Psoas muscle (tissue), 8 donors: ENCODE data around the gene NDUFAF4. TPM values are rescaled to one million over a fixed set of nuclear protein-coding genes. Genes with fewer than 3 reads are reported as not detected.
A peak's percentile ranks its signal among the peaks of the same experiment; 100 is the strongest.

Source experiments
- ATAC-seq, 4 donors: fragments of 200-7000 bp; cut with Tn5 transposase; one replicate each; pipeline ENCODE4 v1.9.1; 2020; ENCODE audit warnings: moderate library complexity in 3 of 4, mild to moderate bottlenecking in 2 of 4
- DNase-seq, 2 donors: peaks; one replicate each; pipeline ENCODE4 v3.0.0-alpha.2; 2020
- H3K27ac ChIP-seq: fragments of 200-600 bp; one replicate; pipeline ENCODE4 v1.8.0; 2022
- H3K27me3 ChIP-seq, 3 donors: fragments of 200-600 bp in 1 of 3; one replicate each; pipeline versions ENCODE4 v1.6.1 to v1.8.0; 2013 to 2022; ENCODE audit warnings: low read length in 2 of 3, mild to moderate bottlenecking in 2 of 3, moderate library complexity in 1 of 3; ENCODE audit not compliant: insufficient read depth in 3 of 3
- H3K36me3 ChIP-seq, 2 donors: fragments of 200-600 bp in 1 of 2; one replicate each; pipeline versions ENCODE4 v1.6.1 to v1.8.0; 2013 to 2022; ENCODE audit warnings: low read depth in 1 of 2, mild to moderate bottlenecking in 1 of 2, moderate library complexity in 1 of 2; ENCODE audit not compliant: insufficient read depth in 1 of 2
- H3K4me1 ChIP-seq: fragments of 200-600 bp; one replicate; pipeline ENCODE4 v1.8.0; 2022
- H3K4me3 ChIP-seq: fragments of 200-600 bp; one replicate; pipeline ENCODE4 v1.8.0; 2022; ENCODE audit warnings: mild to moderate bottlenecking
- H3K9me3 ChIP-seq: fragments of 200-600 bp; one replicate; pipeline ENCODE4 v1.8.0; 2022
- CTCF ChIP-seq: fragments of 200-600 bp; IDR thresholded peaks from one replicate; pipeline ENCODE4 v1.8.0; 2022; ENCODE audit warnings: antibody characterized with exemption
- WGBS, 3 donors: extraction: QIAGEN DNeasy Blood & Tissue Kit; methylation state at CpG; one replicate each; pipeline versions ENCODE4 v1.1.6 to v1.1.7; 2013; 5-methylcytosine and 5-hydroxymethylcytosine counted together
- intact Hi-C, 2 donors: fragments of 100-400 bp; cut with DNase I; formaldehyde crosslinking; loops; one replicate each; pipeline versions ENCODE4 v1.11.0 to v1.14.2; 2022
- polyA plus RNA-seq, 3 donors: library from polyadenylated mRNA; stranded (reverse); fragments of 200-250 nt; gene quantifications; one replicate each; pipeline ENCODE4 v1.2.3, GENCODE V29; 2013
- total RNA-seq, 4 donors: library from RNA; stranded (reverse); fragmentation: NEBNext Ultra II Directional in 2 of 4; extraction: Animal tissue kit (Norgen Biotek cat#: 25700) in 2 of 4; gene quantifications; one replicate each; pipeline versions ENCODE4 v1.2.1 to v1.2.4, GENCODE V29; 2021 to 2023
- donor health status: healthy with polysubstance abuse.
- donor health status: DM: no; HTN: no; CAD: no; lungs with moderate emphysema.
- donor health status: Bipolar disorder and iron deficiency.
- donor health status: healthy.
- donor health status: DM: yes; HTN: yes; CAD: no.
- donor health status: DM: no; HTN: no; CAD: no.
- donor health status: DM: no; HTN: no; CAD: no.
- donor health status: DM: yes; HTN: yes; CAD: no.

The NDUFAF4 gene
- total and polyA plus RNA-seq, 7 donors: 61.3 to 130 (median 75.7) TPM

GRCh38 chr6:96909811-96910210 lies 12.1 kb upstream of the NDUFAF4 start:
- no peaks in the 10 kb centered on the region for H3K9me3 ChIP-seq
- TF ChIP-seq CTCF: no peak
- H3K27ac ChIP-seq: no peak overlapping the region
- intact Hi-C loops: no loop called here
- H3K4me3 ChIP-seq: no peak overlapping the region
- H3K27me3 ChIP-seq: no peaks in the 10 kb centered on the region
- H3K36me3 ChIP-seq: no peaks in the 10 kb centered on the region
- ATAC-seq (no peak), DNase-seq (no peak)
- H3K4me1 ChIP-seq: no peaks in the 10 kb centered on the region
- WGBS, 3 donors: 85 to 96% (median 88%) methylated on average over 2 of the region's 2 CpGs

- Histone ChIP-seq H3K4me3 (no peak overlapping the region), H3K27ac (no peak overlapping the region), H3K4me1 (no peaks in the 10 kb centered on the region), H3K9me3 (no peaks in the 10 kb centered on the region), H3K36me3 (no peaks in the 10 kb centered on the region), H3K27me3 (no peaks in the 10 kb centered on the region)
- 73 to 85% (median 76%) methylated on average over 2 of the region's 2 CpGs for WGBS, 3 donors
- ATAC-seq (no peak), DNase-seq (no peak)
- intact Hi-C loops: no loop called here
- no peak for TF ChIP-seq CTCF
These were observed 9.8 kb upstream of the NDUFAF4 start for GRCh38 chr6:96907498-96907897.

DNA sequence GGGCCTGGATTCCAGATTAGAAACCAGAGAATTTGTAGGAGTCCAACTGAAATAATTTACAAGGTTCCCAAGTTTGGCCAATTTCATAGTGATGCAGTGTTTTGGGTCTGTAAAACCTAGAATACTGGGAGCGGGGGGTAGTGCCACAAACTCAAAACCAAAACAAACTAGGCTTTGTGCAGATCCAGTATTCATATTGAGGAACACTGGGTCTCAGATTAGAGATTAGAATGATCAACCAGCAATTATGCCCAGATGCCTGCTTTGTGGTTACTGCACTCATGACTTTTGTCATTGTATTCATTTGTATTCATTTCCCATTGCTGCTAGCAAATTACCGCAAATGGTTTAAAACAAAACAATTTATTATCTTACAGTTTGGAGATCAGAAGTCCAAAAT lies 3.2 kb upstream of the NDUFAF4 start:
- no peak for DNase-seq
- ATAC-seq: no peak
- no peaks in the 10 kb centered on the region for H3K9me3 ChIP-seq
- H3K4me1 ChIP-seq: peaks cover 9% of the 10 kb centered on the region
- no peak overlapping the region for H3K27ac ChIP-seq
- intact Hi-C loops: loop anchor here in 1 of 2 donors (5.0 kb wide), 1 partner anchor 161 kb away; no protein-coding TSS in a partner anchor
- no peak for TF ChIP-seq CTCF
- 96 to 98% (median 97%) methylated on average over 2 of the region's 2 CpGs for WGBS, 3 donors
- H3K36me3 ChIP-seq: peaks cover 0 to 8% of the 10 kb centered on the region in 2 donors
- no peaks in the 10 kb centered on the region for H3K27me3 ChIP-seq
- H3K4me3 ChIP-seq: no peak overlapping the region

DNA sequence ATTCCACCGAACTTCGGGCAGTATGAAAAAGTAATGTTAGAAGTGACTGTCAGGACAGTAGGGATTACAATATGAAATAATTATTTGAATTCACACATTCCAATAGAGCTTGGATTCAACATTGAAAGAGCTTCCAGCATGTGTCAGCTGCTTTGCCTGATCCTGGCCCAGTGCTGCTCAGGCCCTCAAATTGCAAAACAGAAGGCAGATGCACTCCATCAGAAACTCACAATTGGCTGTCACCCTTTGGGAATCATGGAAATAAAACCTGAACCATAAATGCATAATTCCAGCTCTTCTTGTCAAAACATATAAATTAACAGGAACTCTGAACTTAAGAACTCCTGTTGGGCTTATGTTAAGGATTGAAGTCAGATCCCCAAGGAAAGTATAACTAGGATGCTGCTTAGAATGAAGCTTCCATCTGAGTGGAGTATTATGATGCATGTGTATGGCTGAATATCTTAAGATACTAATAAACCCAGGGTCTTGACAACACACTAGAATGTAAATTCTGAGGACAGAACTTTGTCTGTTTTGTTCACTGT lies 1.8 kb upstream of the NDUFAF4 start:
- Histone ChIP-seq H3K27ac (peak overlapping the region; percentile 94), H3K4me1 (peaks cover 21% of the 10 kb centered on the region), H3K9me3 (no peaks in the 10 kb centered on the region), H3K36me3 (peaks cover 0 to 21% of the 10 kb centered on the region in 2 donors), H3K27me3 (no peaks in the 10 kb centered on the region), H3K4me3 (peak overlapping the region; percentile 97)
- TF ChIP-seq CTCF: no peak
- WGBS, 3 donors: 44 to 60% (median 55%) methylated on average over 2 of the region's 2 CpGs
- intact Hi-C loops: loop anchor here (1.0 to 10.0 kb wide), 8 partner anchors 153 to 495 kb away; partner anchors contain the start of genes MMS22L (in 1 of the 2) and UFL1 (in 1 of the 2)
- no peak for DNase-seq
- no peak for ATAC-seq

GRCh38 chr6:96899019-96899418 lies 1.3 kb upstream of the NDUFAF4 start:
- ATAC-seq (peak in 1 of 4 donors; percentile 53), DNase-seq (no peak)
- Histone ChIP-seq H3K4me1 (peaks cover 26% of the 10 kb centered on the region), H3K9me3 (no peaks in the 10 kb centered on the region), H3K36me3 (peaks cover 3 to 26% of the 10 kb centered on the region in 2 donors), H3K27ac (peak overlapping the region; percentile 94), H3K4me3 (peak overlapping the region; percentile 97), H3K27me3 (no peaks in the 10 kb centered on the region)
- intact Hi-C loops: loop anchor here (1.0 to 10.0 kb wide), 8 partner anchors 153 to 496 kb away; partner anchors contain the start of genes MMS22L (in 1 of the 2) and UFL1 (in 1 of the 2)
- 10 to 18% (median 15%) methylated on average over 3 of the region's 3 CpGs for WGBS, 3 donors
- peak; percentile 52 for TF ChIP-seq CTCF
